DMS53 (cell line): ENCODE results near the gene CYP4B1.

Experiments
- DNase-seq: peaks from one replicate; lab custom pipeline; 2025; lab: John Stamatoyannopoulos, UW

Gene CYP4B1

GRCh38 chr1:46797696-46798470 lies 963 bp upstream of the CYP4B1 start:
- no peak for DNase-seq

GRCh38 chr1:46800742-46801141 lies 1.9 kb downstream of the CYP4B1 start:
- DNase-seq = no peak

- DNase-seq = no peak
Measured at GRCh38 chr1:46801323-46802055, 2.6 kb downstream of the CYP4B1 start.

GRCh38 chr1:46802081-46802480 lies 3.2 kb downstream of the CYP4B1 start:
- peak; percentile 81 for DNase-seq

- DNase-seq = no peak
Measured at GRCh38 chr1:46802901-46803574, 4.2 kb downstream of the CYP4B1 start.

GRCh38 chr1:46804027-46804889 lies 5.4 kb downstream of the CYP4B1 start:
- DNase-seq = no peak

GRCh38 chr1:46804926-46805325 lies 6.1 kb downstream of the CYP4B1 start:
- no peak for DNase-seq

- DNase-seq = no peak
Measured at GRCh38 chr1:46805755-46806154, 6.9 kb downstream of the CYP4B1 start.

GRCh38 chr1:46806196-46807020 lies 7.6 kb downstream of the CYP4B1 start:
- no peak for DNase-seq

- no peak for DNase-seq
Measured at GRCh38 chr1:46807046-46807972, 8.5 kb downstream of the CYP4B1 start.

- DNase-seq = no peak
Measured at GRCh38 chr1:46809071-46809470, 10.2 kb downstream of the CYP4B1 start.

GRCh38 chr1:46809904-46810303 lies 11.1 kb downstream of the CYP4B1 start:
- DNase-seq = no peak

- DNase-seq = no peak
Measured at GRCh38 chr1:46810596-46810995, 11.8 kb downstream of the CYP4B1 start.

GRCh38 chr1:46811053-46811452 lies 12.2 kb downstream of the CYP4B1 start:
- no peak for DNase-seq

GRCh38 chr1:46812065-46812963 lies 13.5 kb downstream of the CYP4B1 start:
- DNase-seq = no peak

- no peak for DNase-seq
Measured at GRCh38 chr1:46812996-46813857, 14.4 kb downstream of the CYP4B1 start.

- no peak for DNase-seq
Measured at GRCh38 chr1:46813858-46814396, 15.1 kb downstream of the CYP4B1 start.

- DNase-seq = no peak
Measured at GRCh38 chr1:46815133-46815532, 16.3 kb downstream of the CYP4B1 start.
